ENCODE data around the gene DNASE2B.
"Not testable (repeated sequence)": the region's sequence is repeated elsewhere in the genome, so short reads cannot be mapped to it uniquely, and the experiment has no call there.

The DNASE2B gene

GRCh38 chr1:84424513-84425149 lies 26.3 kb downstream of the DNASE2B start:
- no peak for DNase-seq

DNA sequence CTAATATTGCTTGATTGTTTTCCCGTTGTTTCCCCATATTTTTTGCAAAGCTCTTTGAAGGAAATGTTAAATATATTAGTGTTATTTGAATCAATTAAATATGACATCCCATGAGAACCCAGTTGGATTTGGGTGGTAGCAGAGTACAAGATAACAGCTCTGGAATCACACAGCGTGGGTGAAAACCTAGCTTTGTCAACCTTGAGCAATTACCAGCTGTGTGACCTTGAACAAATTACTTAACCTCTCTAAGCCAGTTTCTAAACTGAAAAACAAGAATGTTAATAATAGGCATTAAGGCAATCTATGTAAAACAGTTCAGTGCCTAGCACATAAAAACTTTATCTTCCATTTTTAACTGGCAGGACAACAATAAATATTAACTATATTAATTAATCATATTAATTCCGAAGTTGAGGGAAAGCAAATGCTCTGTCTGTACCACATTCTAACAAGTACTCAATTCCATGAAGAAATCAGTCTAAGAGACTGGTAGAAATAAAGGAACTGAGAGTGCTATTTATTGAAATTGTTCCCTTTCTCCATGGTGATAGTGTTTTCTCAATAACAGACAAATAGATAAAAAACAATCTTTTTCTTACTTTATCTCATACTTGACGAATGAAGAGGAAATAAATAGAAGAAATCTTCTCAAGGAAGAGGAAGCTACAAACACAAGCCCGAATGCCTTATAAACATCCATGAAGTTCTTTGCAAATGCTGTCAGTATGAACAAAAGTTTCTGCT lies 27.0 kb downstream of the DNASE2B start:
- no peak for DNase-seq

DNA sequence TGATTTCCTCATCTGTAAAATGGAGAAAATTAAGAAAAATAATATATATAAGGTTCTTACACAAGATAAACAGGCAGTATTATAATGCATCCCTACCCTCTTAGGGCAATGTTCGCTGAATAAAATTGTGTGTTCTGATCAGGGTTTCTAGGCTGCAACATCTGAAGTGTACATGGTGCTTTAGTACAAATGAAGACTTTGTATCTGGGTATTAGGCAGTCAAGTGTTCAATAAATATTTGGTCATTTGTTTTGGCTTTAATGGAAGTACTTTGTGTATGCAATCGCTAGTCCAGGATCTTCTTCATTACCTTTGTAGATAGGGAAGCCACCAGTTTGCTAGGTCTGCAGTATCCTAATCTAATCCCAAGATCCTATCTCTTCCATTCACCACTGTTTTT lies 28.1 kb downstream of the DNASE2B start:
- no peak for DNase-seq

DNA sequence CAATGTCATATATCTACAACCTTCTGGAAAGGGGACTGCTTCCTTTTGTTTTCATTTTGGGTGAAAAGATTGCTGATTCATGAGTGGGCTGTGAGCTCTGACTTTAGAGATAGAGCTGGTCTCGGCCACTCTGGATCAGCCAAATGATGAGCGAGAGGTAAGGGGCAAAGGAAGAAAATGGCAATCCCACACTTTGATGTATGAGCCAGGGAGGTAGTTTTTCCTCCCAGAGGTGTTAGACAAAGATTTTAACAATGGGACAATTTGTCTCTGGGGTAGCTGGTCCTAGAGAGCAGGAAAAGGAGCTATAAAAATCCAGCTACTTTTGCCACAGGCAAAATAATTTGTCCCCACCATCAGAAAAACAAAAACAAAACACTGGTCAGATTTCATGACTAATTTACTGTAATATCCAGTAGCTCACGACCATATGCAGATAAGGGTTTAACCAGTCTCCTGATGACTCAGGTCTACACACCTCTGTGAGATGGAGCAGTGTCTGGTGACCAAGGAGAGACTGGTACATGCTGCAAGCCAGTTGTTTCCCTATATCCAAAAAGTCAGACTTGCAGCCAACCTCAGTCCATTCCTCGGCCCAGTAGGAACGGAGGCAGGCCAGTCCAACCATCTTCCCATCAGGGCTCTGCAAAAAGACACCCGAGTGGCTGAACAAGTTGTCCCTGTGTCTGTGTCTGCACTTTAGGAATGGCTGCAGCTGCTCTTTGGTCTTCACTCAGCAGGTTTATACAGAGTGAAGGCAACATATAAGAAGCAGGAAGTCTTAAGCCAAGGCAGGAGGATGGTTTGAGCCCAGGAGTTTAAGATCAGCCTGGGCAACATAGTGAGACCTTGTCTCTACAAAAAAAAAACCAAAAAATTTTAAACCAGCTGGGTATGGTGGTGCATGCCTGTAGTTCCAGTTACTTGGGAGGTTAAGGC lies 29.2 kb downstream of the DNASE2B start:
- no peak for DNase-seq

DNA sequence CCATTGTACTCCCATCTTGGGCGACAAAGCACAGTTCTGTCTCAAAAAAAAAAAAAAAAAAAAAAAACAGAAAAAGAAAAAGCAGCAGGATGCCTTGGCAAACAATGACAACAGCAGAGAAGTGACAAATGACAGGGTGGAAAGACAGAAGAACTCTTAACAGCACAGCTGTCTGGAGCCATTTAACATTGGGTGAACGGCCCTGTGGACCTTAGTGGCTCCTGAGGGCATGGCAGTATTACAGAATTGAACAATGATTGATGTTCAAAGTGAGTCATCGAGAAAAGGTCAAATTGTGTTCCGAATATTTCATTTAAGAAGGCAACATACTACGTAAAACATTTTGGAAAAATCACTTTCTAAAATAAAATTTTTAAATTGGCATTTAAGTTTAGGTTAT lies 30.0 kb downstream of the DNASE2B start:
- DNase-seq: no peak

DNA sequence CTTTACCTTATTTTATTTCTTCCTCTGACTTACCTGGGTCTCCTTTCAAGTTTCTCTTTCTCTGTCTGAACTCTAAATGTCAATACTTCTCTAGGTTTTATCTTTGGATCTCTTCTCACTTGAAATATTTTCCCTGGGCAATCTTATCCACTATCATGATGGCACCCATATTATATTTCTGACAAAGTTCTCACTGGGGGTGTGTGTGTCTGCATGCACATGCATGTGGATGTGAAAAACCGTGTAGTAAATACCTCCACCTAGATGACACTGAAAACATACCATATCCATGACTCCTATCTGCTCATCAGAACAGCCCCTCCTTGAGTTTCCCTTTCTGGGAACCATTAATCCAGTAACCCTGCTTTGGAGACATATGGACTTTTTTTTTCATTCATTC lies 30.9 kb downstream of the DNASE2B start:
- DNase-seq: no peak

DNA sequence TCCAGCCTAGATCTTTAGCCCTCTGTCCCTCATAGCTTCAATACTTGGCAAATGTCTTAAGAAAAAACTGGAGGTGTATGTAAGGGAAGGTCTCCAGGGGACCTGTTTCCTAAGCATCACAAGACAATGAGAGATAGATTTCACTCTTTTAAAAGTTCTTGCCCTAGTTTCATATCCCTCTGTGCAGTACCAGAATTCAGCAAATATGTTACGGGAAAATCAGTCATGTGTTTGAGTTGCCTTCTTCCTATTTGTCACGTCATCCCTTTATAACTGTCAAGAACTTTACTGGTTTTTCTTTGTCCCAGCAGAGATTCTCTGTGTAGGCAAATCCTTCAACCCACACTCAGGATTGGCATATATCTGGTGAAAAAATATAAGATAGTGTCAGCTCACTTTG lies 32.3 kb downstream of the DNASE2B start:
- DNase-seq: no peak

DNA sequence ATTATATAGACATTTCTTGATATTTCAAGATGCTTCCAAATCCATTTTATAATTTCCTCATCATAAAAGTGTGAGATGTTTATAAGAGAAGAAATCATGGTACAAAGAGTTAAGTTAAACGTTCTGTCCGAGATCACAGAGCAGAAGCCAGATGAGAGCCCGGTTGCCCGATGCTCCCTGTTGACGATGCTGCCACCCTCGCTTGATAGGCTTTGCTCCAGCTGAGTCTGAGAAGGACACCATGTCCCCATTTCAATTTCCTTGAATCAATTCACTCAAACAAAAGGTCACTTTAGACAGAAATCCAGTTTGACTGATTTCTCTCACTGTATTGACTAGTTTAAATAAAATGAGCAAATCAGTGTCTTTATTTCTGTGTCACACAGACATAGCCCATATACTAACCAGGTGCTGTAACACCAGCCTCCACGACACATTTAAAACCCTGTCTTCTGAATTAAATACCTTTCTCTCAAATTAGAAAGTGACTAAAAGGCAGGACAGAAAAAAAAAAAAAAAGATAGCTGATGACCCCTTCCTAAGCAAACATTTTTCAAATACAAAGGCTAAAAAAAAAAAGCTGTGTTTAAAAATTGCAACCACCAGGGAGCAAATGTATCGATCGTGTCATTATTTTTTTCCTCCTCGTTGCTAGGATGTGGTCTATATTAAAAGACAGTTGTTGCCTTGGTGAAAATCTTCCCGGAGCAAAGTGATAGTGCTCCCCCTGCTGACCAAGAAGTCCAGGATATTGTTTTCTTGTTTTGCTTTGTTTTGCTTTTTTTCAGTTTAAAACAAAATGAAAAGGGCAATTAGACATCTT lies 35.2 kb downstream of the DNASE2B start:
- peak; percentile 52 to 59 for DNase-seq

DNA sequence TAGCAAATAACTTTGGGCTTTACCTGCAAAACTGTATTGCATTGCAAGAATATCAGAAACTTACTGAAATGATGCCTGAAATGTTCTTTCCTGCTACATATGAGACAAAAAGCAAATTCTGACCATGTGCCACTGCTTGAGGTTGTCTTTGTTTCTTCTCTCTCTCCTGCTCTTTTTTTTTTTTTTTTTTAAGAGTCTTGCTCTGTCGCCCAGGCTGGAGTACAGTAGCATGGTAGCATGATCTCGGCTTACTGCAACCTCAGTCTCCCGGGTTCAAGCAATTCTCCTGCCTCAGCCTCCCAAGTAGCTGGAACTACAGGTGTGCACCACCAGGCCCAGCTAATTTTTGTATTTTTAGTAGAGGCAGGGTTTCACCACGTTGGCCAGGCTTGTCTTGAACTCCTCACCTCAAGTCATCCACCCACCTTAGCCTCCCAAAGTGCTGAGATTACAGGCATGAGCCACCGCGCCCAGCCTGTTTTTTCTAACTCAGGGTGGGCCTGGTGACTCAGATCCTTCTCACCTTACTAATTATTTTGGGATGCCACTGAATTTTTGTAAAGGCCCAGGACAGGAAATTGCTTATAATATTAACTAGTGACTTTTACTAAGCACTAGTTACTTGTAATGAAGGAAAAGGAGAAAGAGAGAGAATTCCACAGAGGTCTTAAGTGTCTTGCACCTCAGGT lies 35.9 kb downstream of the DNASE2B start:
- DNase-seq: no peak

GRCh38 chr1:84434801-84435549 lies 36.7 kb downstream of the DNASE2B start:
- DNase-seq: no peak

GRCh38 chr1:84436876-84437655 lies 38.8 kb downstream of the DNASE2B start:
- no peak for DNase-seq

DNA sequence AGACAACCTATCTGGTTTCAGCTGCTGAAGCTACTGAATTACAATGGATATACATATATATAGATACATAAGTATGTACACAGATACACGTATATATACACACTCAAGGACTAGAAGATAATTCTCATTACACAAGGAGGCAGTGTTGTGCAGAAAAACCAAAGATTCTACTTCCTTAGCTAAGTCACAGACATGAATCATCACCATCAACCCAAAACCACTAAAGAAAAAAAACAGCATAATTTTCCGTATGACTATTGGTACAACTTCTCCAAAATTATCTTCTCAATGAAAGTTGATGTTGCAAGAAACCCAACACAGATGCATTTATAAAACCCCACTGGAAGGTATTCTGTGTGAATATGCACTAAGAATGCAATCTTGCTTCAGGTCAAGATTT lies 44.0 kb downstream of the DNASE2B start:
- DNase-seq: peak in 1 of 2 donors; percentile 21

DNA sequence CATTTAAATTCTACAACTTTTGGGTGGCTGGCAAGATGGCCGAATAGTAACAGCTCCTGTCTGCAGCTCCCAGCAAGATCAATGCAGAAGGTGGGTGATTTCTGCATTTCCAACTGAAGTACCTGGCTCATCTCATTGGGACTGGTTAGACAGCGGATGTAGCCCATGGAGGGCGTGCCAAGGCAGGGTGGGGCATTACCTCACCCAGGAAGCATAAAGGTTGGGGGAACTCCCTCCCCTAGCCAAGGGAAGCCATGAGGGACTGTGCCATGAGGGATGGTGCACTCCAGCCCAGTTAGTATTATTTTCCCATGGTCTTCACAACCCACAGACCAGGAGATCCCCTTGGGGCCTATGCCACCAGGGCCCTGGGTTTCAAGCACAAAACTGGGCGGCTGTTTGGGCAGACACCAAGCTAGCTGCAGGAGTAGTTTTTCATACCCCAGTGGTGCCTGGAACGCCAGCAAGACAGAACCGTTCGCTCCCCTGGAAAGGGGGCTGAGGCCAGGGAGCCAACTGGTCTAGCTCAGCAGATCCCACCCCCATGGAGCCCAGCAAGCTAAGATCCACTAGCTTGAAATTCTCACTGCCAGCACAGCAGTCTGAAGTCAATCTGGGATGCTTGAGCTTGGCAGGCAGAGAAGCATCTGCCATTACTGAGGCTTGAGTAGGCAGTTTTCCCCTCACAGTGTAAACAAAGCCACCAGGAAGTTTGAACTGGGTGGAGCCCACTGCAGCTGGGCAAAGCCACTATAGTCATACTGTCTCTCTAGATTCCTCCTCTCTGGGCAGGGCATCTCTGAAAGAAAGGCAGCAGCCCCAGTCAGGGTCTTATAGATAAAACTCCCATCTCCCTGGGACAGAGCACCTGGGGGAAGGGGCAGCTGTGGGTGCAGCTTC lies 44.7 kb downstream of the DNASE2B start:
- not testable (repeated sequence) for DNase-seq

DNA sequence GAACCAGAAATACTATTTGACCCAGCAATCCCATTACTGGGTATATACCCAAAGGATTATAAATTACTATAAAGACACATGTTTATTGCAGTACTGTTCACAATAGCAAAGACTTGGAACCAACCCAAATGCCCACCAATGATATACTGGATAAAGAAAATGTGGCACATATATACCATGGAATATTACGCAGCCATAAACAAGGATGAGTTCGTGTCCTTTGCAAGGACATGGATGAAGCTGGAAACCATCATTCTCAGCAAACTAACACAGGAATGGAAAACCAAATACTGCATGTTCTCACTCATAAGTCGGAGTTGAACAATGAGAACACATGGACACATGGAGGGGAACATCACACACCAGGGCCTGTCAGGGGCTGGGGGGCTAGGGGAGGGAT lies 50.4 kb downstream of the DNASE2B start:
- DNase-seq: not testable (repeated sequence)

DNA sequence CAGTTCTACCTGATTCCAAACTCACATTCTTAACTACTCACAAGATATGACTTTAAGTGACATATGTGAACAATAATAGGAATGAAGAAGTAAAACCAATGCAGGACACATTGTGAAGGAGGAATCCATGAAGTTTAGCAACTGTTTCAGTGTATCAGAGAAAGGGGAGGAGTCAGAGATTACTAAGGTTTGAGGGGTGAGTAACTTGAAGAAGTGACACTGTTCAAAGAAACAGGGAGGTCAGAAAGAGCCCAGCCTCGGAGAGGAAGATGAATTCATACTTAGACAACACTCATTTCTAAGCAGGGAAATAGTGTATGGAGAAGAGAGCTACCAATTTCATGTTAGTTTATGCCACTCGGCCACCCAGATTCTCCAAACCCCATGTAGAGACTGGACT lies 52.6 kb downstream of the DNASE2B start:
- DNase-seq: no peak

DNA sequence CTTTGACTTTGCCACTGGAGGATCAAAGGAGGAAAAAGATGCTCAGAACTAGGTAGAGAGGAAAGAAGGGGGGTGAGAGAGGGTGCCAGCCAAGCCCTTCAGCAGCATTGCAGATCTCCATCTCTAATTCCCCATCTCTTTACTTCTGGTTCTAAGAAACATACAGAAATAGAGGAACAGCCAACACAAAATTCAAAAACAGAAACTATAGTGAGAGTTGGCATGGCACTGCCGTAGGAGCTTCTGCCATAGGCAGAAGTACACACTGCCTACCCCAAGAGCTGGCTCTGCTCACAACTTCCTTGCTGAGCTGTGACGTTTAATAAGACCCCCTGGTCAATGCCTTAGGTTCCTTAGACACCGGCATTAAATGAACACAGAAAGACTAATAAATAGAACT lies 54.2 kb downstream of the DNASE2B start:
- DNase-seq: no peak

DNA sequence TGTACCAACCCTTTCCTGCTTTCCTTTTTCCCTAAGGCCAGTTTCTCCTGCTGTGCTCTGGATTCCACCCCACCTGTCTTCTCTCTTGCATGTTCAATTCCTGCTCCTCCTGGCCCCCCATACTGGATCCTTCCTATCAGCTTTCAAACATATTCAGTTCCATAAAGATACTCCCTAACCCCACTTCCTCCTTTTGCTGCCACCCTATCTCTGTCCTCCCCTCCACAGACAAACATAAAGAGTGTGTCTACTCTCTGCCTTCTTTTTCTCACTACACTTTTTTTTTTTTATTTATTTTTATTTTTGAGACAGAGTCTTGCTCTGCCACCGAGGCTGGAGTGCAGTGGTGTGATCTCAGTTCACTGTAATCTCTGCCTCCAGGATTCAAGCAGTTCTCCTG lies 63.8 kb downstream of the DNASE2B start:
- DNase-seq: no peak

All from activated CD4-positive, alpha-beta T cell treated with anti-CD3 and anti-CD28 coated beads for 4 hours (primary cell).